Lung (tissue), 12 donors: ENCODE results near the gene PKD2L1. TPM values are rescaled to one million over a fixed set of nuclear protein-coding genes. Genes with fewer than 3 reads are reported as not detected.

ENCODE experiments used
- ATAC-seq: fragments of 200-7000 bp; cut with Tn5 transposase; one replicate; pipeline ENCODE4 v1.9.1; 2020; ENCODE audit warnings: moderate number of reproducible peaks; ENCODE audit not compliant: insufficient read depth, low FRiP score
- DNase-seq, 3 donors: peaks; one replicate each; pipeline ENCODE4 v3.0.0-alpha.2; 2013 to 2017
- H3K27ac ChIP-seq, 2 donors: one replicate each; pipeline ENCODE4 v1.5.1; 2013; ENCODE audit warnings: mild to moderate bottlenecking in 2 of 2, moderate library complexity in 2 of 2, control low read depth in 1 of 2, inconsistent platforms in 1 of 2, low read depth in 1 of 2, low read length in 1 of 2
- H3K27me3 ChIP-seq, 3 donors: one replicate each; pipeline ENCODE4 v1.5.1; 2013; ENCODE audit warnings: low read length in 2 of 3; ENCODE audit not compliant: control insufficient read depth in 3 of 3, insufficient read depth in 3 of 3
- H3K36me3 ChIP-seq, 4 donors: one replicate each; pipeline ENCODE4 v1.5.1; 2013; ENCODE audit warnings: low read length in 4 of 4, mild to moderate bottlenecking in 1 of 4, moderate library complexity in 1 of 4; ENCODE audit not compliant: control insufficient read depth in 4 of 4, insufficient read depth in 4 of 4
- H3K4me1 ChIP-seq, 5 donors: one replicate each; pipeline ENCODE4 v1.5.1; 2013; ENCODE audit warnings: low read length in 5 of 5, mild to moderate bottlenecking in 2 of 5, moderate library complexity in 1 of 5; ENCODE audit not compliant: control insufficient read depth in 5 of 5, insufficient read depth in 5 of 5
- H3K4me3 ChIP-seq: one replicate; pipeline ENCODE4 v1.5.1; 2013; ENCODE audit warnings: mild to moderate bottlenecking, control low read depth, moderate library complexity
- H3K9ac ChIP-seq, 2 donors: one replicate each; pipeline ENCODE4 v1.5.1; 2013; ENCODE audit warnings: low read length in 2 of 2, control low read depth in 1 of 2; ENCODE audit not compliant: insufficient read depth in 1 of 2
- H3K9me3 ChIP-seq, 4 donors: one replicate each; pipeline ENCODE4 v1.5.1; 2013; ENCODE audit warnings: low read length in 3 of 4, mild to moderate bottlenecking in 1 of 4, moderate library complexity in 1 of 4; ENCODE audit not compliant: control insufficient read depth in 4 of 4, insufficient read depth in 3 of 4
- WGBS, 2 donors: extraction: QIAGEN DNeasy Blood & Tissue Kit; methylation state at CpG; one replicate each; pipeline ENCODE4 v1.1.7; 2013; 5-methylcytosine and 5-hydroxymethylcytosine counted together
- polyA plus RNA-seq, 2 donors: library from polyadenylated mRNA; stranded (reverse); fragments of 200-250 nt; gene quantifications; one replicate each; pipeline ENCODE4 v1.2.1, GENCODE V29; 2013
- total RNA-seq, 2 donors: library from RNA; depleted of rRNA in 1 of 2; stranded (reverse); fragments of >200 nt in 1 of 2; gene quantifications; one replicate each; pipeline ENCODE4 v1.2.1, GENCODE V29; 2014 to 2021
- TF ChIP-seq, protein P1 (sequence below): IDR thresholded peaks from 2 replicates; pipeline ENCODE4 v1.5.1; 2012; ENCODE audit warnings: mild to moderate bottlenecking; ENCODE audit errors: control extremely low read depth, extremely low read depth
- donor health status: control.
- donor health status: control.
- donor health status: Bipolar disorder and iron deficiency.
- donor health status: healthy.
- donor health status: DM: yes; HTN: yes; CAD: no.

The PKD2L1 gene
- total and polyA plus RNA-seq, 4 donors: 0.46 to 1.5 (median 1.0) TPM

- peaks cover 0 to 22% (median 11%) of the 10 kb centered on the region in 3 donors for H3K27me3 ChIP-seq
- no peaks in the 10 kb centered on the region for H3K9me3 ChIP-seq
- H3K4me3 ChIP-seq: no peak overlapping the region
- TF ChIP-seq, protein P1, sequence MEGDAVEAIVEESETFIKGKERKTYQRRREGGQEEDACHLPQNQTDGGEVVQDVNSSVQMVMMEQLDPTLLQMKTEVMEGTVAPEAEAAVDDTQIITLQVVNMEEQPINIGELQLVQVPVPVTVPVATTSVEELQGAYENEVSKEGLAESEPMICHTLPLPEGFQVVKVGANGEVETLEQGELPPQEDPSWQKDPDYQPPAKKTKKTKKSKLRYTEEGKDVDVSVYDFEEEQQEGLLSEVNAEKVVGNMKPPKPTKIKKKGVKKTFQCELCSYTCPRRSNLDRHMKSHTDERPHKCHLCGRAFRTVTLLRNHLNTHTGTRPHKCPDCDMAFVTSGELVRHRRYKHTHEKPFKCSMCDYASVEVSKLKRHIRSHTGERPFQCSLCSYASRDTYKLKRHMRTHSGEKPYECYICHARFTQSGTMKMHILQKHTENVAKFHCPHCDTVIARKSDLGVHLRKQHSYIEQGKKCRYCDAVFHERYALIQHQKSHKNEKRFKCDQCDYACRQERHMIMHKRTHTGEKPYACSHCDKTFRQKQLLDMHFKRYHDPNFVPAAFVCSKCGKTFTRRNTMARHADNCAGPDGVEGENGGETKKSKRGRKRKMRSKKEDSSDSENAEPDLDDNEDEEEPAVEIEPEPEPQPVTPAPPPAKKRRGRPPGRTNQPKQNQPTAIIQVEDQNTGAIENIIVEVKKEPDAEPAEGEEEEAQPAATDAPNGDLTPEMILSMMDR: no peak
- DNase-seq (no peak), ATAC-seq (peak; percentile 31)
- no peak overlapping the region for H3K9ac ChIP-seq
- 69 to 77% methylated on average over 9 of the region's 9 CpGs for WGBS, 2 donors
- peaks cover 0 to 3% (median 0%) of the 10 kb centered on the region in 5 donors for H3K4me1 ChIP-seq
- H3K36me3 ChIP-seq: no peaks in the 10 kb centered on the region
- no peak overlapping the region for H3K27ac ChIP-seq
Measured at GRCh38 chr10:100334762-100335161, 4.7 kb upstream of the PKD2L1 start.

DNA sequence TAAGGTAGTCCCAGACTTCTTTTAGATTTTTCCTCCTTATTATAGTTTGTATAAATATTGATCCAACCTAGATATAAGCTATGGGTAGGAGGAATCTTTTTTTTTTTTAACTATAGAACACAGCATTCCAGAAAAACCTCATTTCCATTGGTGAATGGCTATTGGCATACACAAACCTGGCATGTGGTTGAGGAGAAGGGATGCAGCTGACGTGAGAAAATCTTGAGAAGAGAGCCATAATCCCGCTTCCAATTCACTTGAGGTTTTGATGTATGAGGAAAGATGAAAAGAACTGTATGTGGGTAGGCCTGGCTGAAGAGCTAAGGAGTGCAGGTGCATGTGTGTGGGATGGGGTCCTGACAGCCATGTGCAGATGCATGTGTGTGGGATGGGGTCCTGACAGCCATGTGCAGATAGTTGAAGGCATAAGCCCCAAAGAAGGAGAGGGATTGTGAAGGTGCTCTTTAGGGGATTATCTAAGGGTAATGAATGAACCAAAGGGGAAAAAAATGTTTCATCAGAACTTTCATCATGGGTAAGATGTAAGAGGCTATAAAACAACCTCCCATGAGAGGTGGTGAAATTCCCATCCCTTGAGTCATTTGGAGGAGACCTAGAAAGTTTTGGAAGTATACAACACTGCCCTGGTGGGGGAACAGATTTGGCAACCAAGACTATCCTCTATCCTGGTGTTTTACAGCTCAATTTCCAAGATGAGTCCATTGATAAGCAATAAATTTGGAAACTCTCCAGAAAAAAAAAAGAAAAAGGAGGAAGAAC, 3.8 kb upstream of the PKD2L1 start:
- 84 to 93% methylated on average over 2 of the region's 2 CpGs for WGBS, 2 donors
- H3K4me1 ChIP-seq: no peaks in the 10 kb centered on the region
- H3K9me3 ChIP-seq: no peaks in the 10 kb centered on the region
- no peaks in the 10 kb centered on the region for H3K36me3 ChIP-seq
- ATAC-seq (no peak), DNase-seq (no peak)
- TF ChIP-seq, protein P1: no peak
- no peak overlapping the region for H3K4me3 ChIP-seq
- no peak overlapping the region for H3K27ac ChIP-seq
- peaks cover 0 to 28% (median 19%) of the 10 kb centered on the region in 3 donors for H3K27me3 ChIP-seq
- no peak overlapping the region for H3K9ac ChIP-seq

GRCh38 chr10:100333106-100333505, 3.1 kb upstream of the PKD2L1 start:
- H3K4me1 ChIP-seq: no peaks in the 10 kb centered on the region
- no peaks in the 10 kb centered on the region for H3K36me3 ChIP-seq
- 62 to 73% methylated on average over 4 of the region's 4 CpGs for WGBS, 2 donors
- no peak overlapping the region for H3K4me3 ChIP-seq
- H3K27me3 ChIP-seq: peaks cover 0 to 31% (median 19%) of the 10 kb centered on the region in 3 donors
- TF ChIP-seq, protein P1: no peak
- no peak overlapping the region for H3K27ac ChIP-seq
- DNase-seq (no peak), ATAC-seq (no peak)
- H3K9me3 ChIP-seq: no peaks in the 10 kb centered on the region
- no peak overlapping the region for H3K9ac ChIP-seq

DNA sequence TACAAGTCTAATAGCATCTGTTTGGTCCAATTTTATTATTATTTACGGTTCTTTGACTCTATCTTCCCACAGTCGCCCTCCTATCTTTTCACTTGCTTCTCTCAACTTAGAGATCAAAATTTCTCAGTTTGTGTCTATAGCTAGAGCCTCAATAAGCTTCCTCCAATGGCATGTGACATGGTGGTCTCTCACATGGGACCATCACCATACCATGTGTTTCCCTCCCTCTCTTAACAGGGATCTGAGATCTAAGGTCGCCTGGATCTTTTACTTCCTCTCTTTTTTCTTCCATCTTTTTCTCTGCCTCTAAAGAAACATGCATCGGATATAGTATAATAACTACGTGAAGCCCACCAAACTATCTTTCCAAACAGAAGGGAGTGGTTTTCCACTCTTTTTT, 1.8 kb downstream of the PKD2L1 start:
- no peaks in the 10 kb centered on the region for H3K9me3 ChIP-seq
- H3K4me1 ChIP-seq: no peaks in the 10 kb centered on the region
- 70 to 72% methylated on average over 5 of the region's 5 CpGs for WGBS, 2 donors
- no peaks in the 10 kb centered on the region for H3K36me3 ChIP-seq
- no peak overlapping the region for H3K4me3 ChIP-seq
- ATAC-seq (no peak), DNase-seq (no peak)
- TF ChIP-seq, protein P1: no peak
- no peak overlapping the region for H3K9ac ChIP-seq
- peaks cover 0 to 48% (median 19%) of the 10 kb centered on the region in 3 donors for H3K27me3 ChIP-seq
- H3K27ac ChIP-seq: no peak overlapping the region
